Testis (tissue), 2 donors: ENCODE results near the gene METTL4.

Source experiments
- CTCF ChIP-seq, 3 experiments: fragments of 450-650 bp in 2 of 3; fragments of 200-600 bp in 1 of 3; sonication (generic) in 1 of 3; IDR thresholded peaks; one replicate each; pipeline ENCODE4 v1.5.1; 2016 to 2019; ENCODE audit warnings: antibody characterized with exemption in 3 of 3, mild to moderate bottlenecking in 2 of 3, moderate library complexity in 1 of 3
- POLR2A ChIP-seq: fragments of 450-650 bp; IDR thresholded peaks from one replicate; pipeline ENCODE4 v1.6.1; 2017; ENCODE audit warnings: antibody characterized with exemption, mild to moderate bottlenecking, moderate library complexity

GRCh38 chr18:2512059-2512458 lies 59.2 kb downstream of the METTL4 start:
- TF ChIP-seq CTCF (IDR thresholded peaks at IDR 0.05) (no peak), POLR2A (no peak)
